GM19099 (cell line): Measurements from ENCODE around the gene SYNE3.

Source experiments
- POLR2A ChIP-seq: IDR thresholded peaks from 3 replicates; pipeline ENCODE4 v1.6.1; 2011; ENCODE audit warnings: low read depth; ENCODE audit not compliant: insufficient read length; ENCODE audit errors: extremely low read depth

SYNE3 gene

DNA sequence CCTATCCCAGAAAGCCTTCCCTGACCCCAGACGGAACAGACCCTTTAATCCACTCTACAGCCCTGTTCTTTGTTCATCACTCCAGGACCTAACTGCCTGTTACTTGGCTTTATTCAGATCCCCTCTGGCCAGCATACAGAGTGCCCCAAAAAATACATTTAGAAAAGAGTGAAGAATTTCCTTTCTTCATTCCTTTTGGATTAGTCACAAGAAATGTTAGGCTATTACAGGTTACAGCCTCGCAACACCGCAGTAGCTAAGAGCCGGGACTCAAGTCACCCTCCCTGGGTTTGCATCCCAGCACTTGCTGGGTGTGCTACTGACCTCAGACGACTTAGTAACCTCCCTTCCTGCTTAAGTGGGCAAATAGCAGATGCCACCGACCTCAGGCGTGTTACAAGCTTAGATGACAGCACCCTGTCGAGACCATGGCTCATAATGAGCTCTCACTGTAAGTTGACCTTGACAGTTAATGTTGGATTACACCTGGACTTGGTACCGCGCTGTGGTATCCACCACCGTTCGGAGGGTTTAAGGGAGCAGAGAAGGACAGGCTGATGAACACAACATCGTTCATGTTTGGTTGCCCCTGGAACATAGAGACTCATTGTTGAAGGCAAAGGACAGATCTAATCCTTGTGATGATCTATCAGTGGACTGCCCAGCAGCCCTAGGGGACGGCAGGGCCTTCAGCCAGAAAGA lies 31.3 kb upstream of the SYNE3 start:
- TF ChIP-seq POLR2A: no peak

- TF ChIP-seq POLR2A: no peak
Observed at GRCh38 chr14:95547272-95547625, 30.8 kb upstream of the SYNE3 start.

DNA sequence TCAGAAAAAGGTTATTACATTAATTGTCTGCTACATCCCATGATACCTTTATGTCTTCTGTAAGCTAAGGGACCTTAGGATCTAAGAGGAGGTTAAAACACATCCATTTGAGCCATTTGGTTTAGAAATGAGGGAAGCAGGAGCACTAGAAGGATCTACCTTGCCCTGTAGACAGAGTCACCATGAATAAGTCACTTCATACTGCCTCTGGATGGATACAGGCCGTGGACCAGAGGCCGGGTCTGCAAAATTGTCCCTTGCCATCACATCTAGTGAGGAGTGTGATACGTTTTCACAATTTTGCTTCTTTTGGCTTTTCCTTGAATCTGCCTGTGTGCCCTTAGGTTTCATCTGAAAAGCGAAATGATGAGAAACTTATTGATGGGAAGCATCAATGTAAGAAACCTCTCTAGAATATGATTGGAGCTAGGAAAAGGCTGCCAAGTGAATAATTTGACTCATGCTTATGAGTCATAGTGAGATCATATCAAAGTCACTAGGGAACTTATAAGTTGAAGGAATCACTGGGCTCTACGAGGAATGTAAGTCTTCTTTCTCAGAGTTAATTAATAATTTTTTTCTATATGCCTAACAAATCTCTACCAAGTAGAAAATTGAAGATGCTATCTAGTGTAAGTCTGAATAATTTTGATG lies 29.2 kb upstream of the SYNE3 start:
- TF ChIP-seq POLR2A: no peak

DNA sequence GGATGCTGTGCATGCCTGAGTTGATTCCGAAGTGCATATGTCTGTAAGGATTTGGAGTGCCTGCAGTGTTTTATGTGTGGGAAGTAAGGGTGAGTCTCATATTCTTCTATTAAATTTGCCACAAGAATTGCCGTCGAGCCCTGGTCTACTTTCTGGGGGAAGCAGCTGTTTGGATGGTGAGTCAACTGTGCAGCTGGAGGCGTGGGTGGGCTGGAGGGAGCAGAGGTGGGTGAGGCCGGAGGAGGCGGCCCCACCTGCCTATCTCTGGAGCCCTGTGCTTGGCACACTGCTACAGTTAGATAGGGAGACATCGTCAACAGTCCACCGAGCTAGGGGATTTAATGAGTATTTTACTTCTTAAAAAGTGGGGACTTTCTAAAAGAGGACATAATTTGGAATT lies 28.1 kb upstream of the SYNE3 start:
- no peak for TF ChIP-seq POLR2A

DNA sequence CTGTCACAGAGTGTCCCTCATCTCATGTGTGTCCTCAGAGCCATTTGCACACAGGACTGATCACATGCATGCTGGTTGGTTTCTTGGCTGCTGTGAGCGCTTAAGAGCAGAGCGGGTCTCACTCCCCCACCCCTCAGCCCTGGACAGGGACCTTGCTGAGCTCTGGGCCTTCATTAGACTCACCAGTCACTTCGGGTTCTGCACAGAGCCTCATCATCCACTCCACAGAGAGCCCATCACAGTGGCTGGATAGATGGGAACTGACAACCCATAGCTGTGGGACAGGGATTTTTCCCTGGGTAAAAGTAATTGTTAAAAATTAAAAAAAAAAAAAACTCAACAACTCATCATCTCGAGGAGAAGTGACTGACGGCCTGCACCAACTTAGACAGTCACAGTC lies 26.6 kb upstream of the SYNE3 start:
- no peak for TF ChIP-seq POLR2A

DNA sequence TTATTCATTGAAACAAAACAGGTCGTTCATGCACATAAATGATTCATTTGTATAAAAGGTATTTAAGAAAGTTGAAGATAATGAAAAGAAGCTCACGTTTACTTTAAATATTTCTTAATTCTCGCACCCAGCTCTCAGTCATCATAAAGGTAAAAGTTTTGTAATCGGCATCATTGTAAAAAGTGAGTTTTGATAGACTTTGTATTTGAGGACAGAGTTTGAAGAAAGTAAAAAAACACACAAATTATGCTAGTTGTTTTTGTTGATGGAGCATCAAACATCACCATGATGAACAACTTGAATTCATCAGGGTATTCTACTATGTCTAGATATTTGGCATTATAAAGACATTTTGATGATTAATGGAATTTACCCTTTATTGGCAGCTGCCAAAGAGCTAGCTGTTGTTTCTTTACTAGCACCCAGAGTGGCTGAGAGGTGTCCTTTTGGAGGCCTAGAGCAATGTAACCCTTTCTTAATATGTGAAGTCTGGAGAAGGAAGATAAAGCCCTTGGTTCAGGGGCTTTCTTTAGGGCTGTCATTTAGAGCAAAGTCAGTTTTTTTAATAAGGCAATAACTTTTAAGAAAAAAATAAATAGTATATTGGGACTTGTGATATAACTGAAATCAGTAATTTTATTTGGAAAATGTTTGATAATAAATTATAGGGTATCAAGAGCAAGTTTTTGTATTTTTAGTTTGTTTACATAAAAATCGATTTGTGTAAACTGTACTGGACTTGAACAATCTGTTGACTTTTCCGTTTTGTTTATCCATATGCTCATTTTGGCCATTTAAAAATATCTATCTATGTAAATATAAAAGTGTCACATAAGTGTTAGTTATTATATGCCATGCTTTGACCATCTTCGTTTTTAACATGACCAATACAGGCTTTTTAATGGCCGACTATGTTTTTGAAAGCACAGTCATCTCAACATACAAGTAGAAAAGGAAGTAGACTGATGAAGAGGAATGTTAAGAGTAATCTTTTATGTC lies 25.8 kb upstream of the SYNE3 start:
- TF ChIP-seq POLR2A: no peak

DNA sequence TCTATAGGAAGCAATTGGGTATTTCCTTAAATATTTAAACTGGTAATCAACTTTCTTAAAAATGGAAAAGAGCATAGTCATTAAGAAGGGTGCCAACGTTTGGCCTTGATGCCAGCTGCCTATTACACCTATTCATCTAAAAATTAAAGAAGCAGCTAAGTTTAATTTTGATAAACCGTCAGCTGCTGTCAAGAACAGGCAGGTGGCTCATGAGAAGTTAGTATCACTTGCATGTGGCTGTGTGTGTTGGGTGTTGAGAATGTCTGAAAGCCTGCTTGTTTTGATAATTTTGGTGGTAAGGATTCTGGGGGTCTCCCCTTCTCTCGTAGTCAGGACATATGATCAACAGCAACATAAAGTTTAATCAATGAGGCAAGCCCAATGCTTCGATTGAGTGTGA lies 24.9 kb upstream of the SYNE3 start:
- TF ChIP-seq POLR2A: no peak

- TF ChIP-seq POLR2A: no peak
Observed at GRCh38 chr14:95540236-95540855, 23.9 kb upstream of the SYNE3 start.

DNA sequence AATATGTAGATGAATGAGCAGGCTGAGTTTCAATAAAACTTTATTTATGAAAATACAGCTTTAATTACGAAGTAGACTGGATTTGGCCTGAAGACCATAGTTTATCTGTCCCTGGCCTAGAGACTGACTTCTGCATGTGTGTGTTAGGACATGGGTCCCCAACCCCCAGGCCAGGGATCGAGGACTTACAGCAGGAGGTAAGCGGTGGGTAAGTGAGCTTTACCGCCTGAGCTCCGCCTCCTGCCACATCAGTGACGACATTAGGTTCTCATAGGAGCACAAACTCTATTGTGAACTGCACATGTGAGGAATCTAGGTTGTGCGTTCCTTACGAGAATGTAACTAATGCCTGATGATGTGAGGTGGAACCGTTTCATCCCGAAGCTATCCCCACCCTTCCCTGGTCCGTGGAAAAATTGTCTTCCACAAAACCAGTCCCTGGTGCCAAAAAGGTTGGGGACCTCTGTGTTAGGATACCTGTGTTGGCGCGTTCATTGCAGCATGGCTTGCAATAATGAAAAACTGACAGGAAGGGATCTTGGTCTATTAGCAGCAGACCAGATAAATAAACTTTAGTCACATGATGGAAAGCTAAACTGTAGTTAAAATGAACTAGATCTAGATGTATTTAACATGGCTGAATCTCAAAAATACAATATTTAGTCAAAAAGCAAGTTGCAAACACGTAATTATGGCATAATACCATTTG lies 22.5 kb upstream of the SYNE3 start:
- TF ChIP-seq POLR2A: no peak

DNA sequence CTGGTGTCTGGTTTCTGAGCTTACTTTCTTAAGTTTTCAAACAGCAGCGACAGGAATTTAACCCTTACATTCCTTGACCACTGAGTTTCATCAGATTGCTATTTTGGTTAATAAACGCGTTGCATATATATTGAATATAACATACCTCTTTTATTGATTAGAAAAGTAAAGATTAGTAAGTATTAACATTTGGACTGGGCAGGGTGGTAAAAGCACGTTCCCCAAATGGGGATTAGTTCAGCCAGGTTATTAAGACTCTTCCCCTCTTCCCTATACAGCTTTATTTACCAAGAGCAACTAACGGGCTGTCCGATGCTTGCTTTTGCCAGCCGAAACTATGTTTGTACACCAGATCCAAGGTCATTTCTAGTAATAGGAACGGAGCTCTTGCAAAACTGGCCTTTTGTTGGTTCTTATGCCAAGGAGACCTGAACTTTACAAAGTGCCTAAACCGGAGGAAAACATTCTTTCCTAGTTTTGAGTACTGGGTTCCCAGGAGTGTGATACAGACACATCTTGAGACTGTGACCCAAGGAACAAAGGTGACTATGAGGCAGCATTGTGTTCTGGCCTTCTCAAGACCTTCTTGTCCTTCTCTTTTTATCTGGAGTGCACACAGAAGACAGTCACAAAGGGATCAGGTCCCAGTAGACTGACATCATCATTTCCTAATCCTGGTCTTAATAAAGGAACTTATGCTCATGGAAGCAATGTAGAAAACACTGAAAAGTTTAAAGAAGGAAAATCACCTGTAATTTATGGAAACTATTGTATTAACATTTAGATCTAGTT lies 21.0 kb upstream of the SYNE3 start:
- no peak for TF ChIP-seq POLR2A

DNA sequence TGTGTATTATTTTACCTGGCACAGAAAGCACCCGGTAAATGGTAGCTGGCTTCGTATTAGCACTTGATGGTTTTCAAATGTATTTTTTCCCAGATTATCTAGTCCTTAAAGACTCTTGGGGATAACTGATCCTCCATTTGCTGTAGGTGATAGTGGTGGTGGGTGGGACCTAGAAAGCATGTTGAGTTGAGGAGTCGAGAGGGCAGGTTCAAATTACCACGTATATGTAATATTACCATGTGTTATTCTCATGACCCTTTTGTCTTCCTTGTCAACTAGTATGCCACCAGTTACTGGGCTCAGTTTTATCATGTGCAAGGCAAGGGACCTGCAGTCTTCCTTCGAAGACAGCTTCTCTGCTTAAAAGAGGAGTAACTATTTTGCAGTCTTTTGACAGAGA lies 20.2 kb upstream of the SYNE3 start:
- TF ChIP-seq POLR2A: no peak

GRCh38 chr14:95536036-95536593 lies 19.7 kb upstream of the SYNE3 start:
- TF ChIP-seq POLR2A: no peak

DNA sequence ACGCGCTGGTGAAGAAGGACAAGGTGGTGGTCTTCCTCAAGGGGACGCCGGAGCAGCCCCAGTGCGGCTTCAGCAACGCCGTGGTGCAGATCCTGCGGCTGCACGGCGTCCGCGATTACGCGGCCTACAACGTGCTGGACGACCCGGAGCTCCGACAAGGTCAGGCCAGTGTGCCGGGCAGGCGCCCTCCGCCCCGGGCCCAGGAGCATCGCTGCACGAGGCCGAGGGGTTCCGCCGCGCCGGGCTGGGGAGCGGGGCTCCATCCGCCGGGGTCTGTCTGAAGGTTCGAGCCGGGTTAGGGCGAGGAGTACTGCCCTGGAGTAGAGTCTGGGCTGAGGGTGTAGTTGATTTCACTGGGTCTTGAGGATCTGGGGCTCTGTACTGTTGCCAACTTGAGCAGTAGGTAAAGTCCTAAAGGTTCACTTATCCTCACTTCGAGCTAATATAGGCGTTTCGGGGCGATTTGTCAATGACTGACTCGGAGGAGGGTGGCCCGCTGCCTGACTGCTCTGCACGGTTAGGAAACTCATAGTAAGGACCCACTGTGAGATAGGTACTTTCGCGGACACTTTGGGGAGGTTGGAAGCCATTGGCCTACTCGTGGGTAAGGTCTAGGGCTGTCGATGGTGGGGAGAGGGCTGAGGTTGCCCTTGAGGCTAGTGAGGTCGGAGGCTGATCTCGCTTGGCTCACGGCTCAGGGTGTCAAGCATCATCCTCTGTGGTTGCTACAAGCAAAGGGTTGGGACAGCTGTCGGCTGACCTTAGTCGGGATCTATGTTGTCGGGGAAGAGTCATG lies 19.0 kb upstream of the SYNE3 start:
- no peak for TF ChIP-seq POLR2A
